ENCODE results near the gene SLC9A9. TPM values are rescaled to one million over a fixed set of nuclear protein-coding genes. Genes with fewer than 3 reads are reported as not detected.
A peak's percentile ranks its signal among the peaks of the same experiment; 100 is the strongest.

SLC9A9 gene
- total RNA-seq, 3 donors from 2014 or later: 6.2 to 17.3 (median 7.8) TPM

DNA sequence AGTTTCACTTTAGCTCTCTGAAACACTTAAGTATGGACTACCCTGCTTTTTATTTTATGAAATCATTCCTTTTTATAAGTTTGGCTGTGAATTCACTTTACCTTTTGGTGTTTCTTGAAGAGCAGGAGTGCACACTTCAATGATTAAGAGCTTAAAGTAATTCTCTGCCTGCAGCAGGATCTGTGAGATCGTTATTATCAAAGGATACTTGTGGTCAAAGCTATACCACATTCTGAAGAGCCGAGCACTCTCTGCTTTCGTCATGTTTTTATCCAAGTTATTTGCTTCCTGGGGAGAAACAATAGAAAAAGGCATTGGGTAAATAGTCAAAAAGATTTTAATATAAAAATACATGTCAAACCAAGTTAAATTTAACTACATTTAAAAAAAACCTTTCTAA is 485.0 kb downstream of the SLC9A9 start:
- H3K36me3 ChIP-seq: no peaks in the 10 kb centered on the region
- no peak overlapping the region for H3K27ac ChIP-seq
- DNase-seq (ENCODE audit: low spot score in 2 of 2): no peak
- no peaks in the 10 kb centered on the region for H3K27me3 ChIP-seq
- intact Hi-C loops (cut with DNase I; ENCODE audit: low total_unique reads): no loop called here
- H3K9me3 ChIP-seq: peaks cover 0 to 8% of the 10 kb centered on the region in 2 donors
- TF ChIP-seq POLR2A (IDR thresholded peaks at IDR 0.05) (no peak), POLR2AphosphoS5 (IDR thresholded peaks at IDR 0.05) (no peak), CTCF (IDR thresholded peaks at IDR 0.05) (no peak)
- H3K4me3 ChIP-seq: no peak overlapping the region
- no peaks in the 10 kb centered on the region for H3K4me1 ChIP-seq

DNA sequence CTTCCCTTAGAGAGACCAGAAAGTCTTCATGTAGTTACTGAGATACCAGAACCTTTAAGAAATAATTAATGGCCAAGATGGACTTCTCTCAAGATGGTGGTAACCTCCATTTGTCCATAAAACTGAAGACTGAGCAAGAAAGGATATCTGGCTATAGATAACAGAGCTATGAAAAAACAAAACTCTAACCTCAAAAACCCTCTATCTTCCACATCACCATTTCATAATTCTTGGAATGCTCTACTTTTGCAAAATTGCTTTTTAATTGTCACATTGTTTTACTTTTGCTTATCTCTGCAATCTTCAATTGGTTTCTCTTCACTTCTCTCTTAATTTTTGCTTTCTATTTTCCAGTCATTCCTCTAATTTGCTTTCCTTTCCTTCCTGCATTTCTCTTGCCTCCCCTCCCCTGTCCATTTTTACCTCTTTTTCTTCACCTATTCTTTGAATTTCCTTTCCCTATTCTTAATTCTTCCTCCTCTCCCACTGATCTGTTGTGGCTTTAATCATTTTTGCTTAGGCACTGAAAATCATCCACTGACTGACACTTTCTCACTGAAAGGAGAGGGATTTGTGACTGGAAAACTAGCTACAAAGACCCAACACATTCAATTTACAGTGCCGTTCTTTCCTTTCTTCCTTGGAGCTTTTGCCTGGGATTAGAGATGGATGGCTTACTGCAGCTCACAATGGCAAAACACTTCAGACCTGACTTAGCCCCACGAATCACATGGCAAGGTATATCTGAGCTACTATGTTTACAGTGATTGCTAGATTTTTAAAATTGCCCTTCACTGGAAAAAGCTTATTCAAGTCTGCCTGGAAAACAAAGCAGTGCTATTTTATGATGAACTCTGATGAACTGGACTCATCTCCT is 485.9 kb downstream of the SLC9A9 start:
- intact Hi-C loops (cut with DNase I; ENCODE audit: low total_unique reads): no loop called here
- Histone ChIP-seq H3K4me1 (no peaks in the 10 kb centered on the region), H3K9me3 (peaks cover 0 to 8% of the 10 kb centered on the region in 2 donors), H3K27me3 (no peaks in the 10 kb centered on the region), H3K36me3 (no peaks in the 10 kb centered on the region), H3K4me3 (no peak overlapping the region), H3K27ac (peak overlapping the region in 1 of 2 donors; percentile 3)
- DNase-seq (ENCODE audit: low spot score in 2 of 2): no peak
- TF ChIP-seq POLR2A (IDR thresholded peaks at IDR 0.05) (no peak), CTCF (IDR thresholded peaks at IDR 0.05) (no peak), POLR2AphosphoS5 (IDR thresholded peaks at IDR 0.05) (no peak)

GRCh38 chr3:143361589-143361988 is 486.7 kb downstream of the SLC9A9 start:
- no peak for TF ChIP-seq POLR2A (IDR thresholded peaks at IDR 0.05)
- intact Hi-C loops (cut with DNase I; ENCODE audit: low total_unique reads): no loop called here
- DNase-seq (ENCODE audit: low spot score in 2 of 2): no peak
- no peak overlapping the region for H3K4me3 ChIP-seq
- H3K4me1 ChIP-seq: no peaks in the 10 kb centered on the region
- H3K27ac ChIP-seq: no peak overlapping the region
- H3K36me3 ChIP-seq: no peaks in the 10 kb centered on the region
- peaks cover 0 to 8% of the 10 kb centered on the region in 2 donors for H3K9me3 ChIP-seq
- H3K27me3 ChIP-seq: no peaks in the 10 kb centered on the region

GRCh38 chr3:143360244-143360643 is 488.0 kb downstream of the SLC9A9 start:
- Histone ChIP-seq H3K27me3 (no peaks in the 10 kb centered on the region), H3K4me1 (no peaks in the 10 kb centered on the region), H3K4me3 (no peak overlapping the region), H3K36me3 (no peaks in the 10 kb centered on the region), H3K9me3 (peaks cover 0 to 8% of the 10 kb centered on the region in 2 donors), H3K27ac (peak overlapping the region; percentile 64 to 77)
- no peak for TF ChIP-seq POLR2A (IDR thresholded peaks at IDR 0.05)
- TF ChIP-seq CTCF (IDR thresholded peaks at IDR 0.05): no peak
- no peak for TF ChIP-seq POLR2AphosphoS5 (IDR thresholded peaks at IDR 0.05)
- DNase-seq (ENCODE audit: low spot score in 2 of 2): no peak
- intact Hi-C loops (cut with DNase I; ENCODE audit: low total_unique reads): no loop called here

DNA sequence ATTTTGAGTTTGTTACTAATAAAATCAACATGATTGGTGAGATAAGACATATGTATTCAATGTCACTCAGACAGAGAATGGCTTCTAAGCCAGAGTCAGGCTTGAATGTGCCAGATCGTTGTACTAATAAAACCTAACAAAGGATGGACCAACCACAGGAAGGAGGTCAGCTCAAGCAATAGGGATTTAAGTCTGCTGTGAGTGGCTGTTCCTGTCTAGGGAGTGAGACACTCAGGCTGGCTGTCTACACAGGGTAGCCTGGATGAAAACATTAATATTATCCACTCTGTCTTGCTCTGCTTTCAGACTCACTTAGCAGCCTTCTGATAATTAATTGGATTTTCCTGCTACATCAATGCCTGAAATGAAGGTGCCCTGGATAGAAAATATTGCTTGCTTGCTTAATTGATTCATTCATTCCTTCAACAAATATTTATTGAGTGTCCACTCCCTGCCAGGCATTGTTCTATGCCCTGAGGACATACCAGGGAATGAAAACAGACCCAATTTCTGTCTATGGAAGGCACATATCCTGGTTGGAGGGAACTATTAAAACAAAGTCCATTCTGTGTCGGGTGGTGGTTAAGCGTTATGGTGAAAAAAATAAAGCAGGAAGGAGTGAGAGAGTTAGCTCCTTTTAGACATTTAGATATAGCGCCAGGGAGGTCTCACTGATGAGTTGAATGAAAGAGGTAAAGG is 489.3 kb downstream of the SLC9A9 start:
- Histone ChIP-seq H3K27me3 (no peaks in the 10 kb centered on the region), H3K4me3 (no peak overlapping the region), H3K9me3 (peaks cover 0 to 8% of the 10 kb centered on the region in 2 donors), H3K27ac (peak overlapping the region; percentile 64 to 77), H3K36me3 (no peaks in the 10 kb centered on the region), H3K4me1 (no peaks in the 10 kb centered on the region)
- DNase-seq (ENCODE audit: low spot score in 2 of 2): no peak
- no peak for TF ChIP-seq POLR2A (IDR thresholded peaks at IDR 0.05)
- no peak for TF ChIP-seq CTCF (IDR thresholded peaks at IDR 0.05)
- TF ChIP-seq POLR2AphosphoS5 (IDR thresholded peaks at IDR 0.05): no peak
- intact Hi-C loops (cut with DNase I; ENCODE audit: low total_unique reads): no loop called here

Data from breast epithelium (tissue), 4 donors.